ENCODE data around the gene SGCD. TPM values are rescaled to one million over a fixed set of nuclear protein-coding genes. Genes with fewer than 3 reads are reported as not detected.

The SGCD gene
- total RNA-seq, 1 experiment from 2014 or later: not detected

- ChIA-PET POLR2A (no interaction called here), CTCF (no interaction called here)
- Histone ChIP-seq H3K27ac (ENCODE audit: low read length) (no peak overlapping the region), H3K4me3 (ENCODE audit: low read depth in 2 of 2, low read length in 2 of 2) (no peak overlapping the region), H3K4me1 (ENCODE audit: control insufficient read depth, insufficient read depth, low read length) (no peaks in the 10 kb centered on the region), H3K27me3 (ENCODE audit: control insufficient read depth, insufficient read depth, low read length) (no peaks in the 10 kb centered on the region), H3K36me3 (ENCODE audit: control insufficient read depth, insufficient read depth, low read length) (no peaks in the 10 kb centered on the region), H3K9me3 (ENCODE audit: control insufficient read depth, insufficient read depth, low read depth, low read length) (no peaks in the 10 kb centered on the region)
- no peak for ATAC-seq
- TF ChIP-seq SIN3A (IDR thresholded peaks at IDR 0.05; ENCODE audit: borderline replicate concordance, insufficient read depth, low read depth, low read length): no peak
- TF ChIP-seq TCF7L2 (IDR thresholded peaks at IDR 0.05; ENCODE audit: low read depth, low read length): no peak
- no peak for TF ChIP-seq CTCF (IDR thresholded peaks at IDR 0.05)
- intact Hi-C loops (cut with micrococcal nuclease; ENCODE audit: unreplicated experiment) (no loop called here), in situ Hi-C loops (cut with HindIII; ENCODE audit: low pct_unique_long_range_greater_than_20kb, low sequenced_read_pairs) (no loop called here)
- BruUV-seq (replicated peaks): no TSS peak
- no peak for DNase-seq (ENCODE audit: low read depth, low spot score)
Measured at GRCh38 chr5:156376751-156377150, 49.8 kb downstream of the SGCD start.

- no peak for TF ChIP-seq SIN3A (IDR thresholded peaks at IDR 0.05; ENCODE audit: borderline replicate concordance, insufficient read depth, low read depth, low read length)
- no peak for TF ChIP-seq REST (IDR thresholded peaks at IDR 0.05; ENCODE audit: insufficient read depth in 1 of 2, low read depth in 2 of 2, low read length in 1 of 2)
- TF ChIP-seq TCF7L2 (IDR thresholded peaks at IDR 0.05; ENCODE audit: low read depth, low read length): no peak
- no peak for TF ChIP-seq POLR2AphosphoS5 (IDR thresholded peaks at IDR 0.05; ENCODE audit: low read depth, low read length)
- no peak for TF ChIP-seq CTCF (IDR thresholded peaks at IDR 0.05)
Measured at GRCh38 chr5:156378159-156378558, 51.2 kb downstream of the SGCD start.

More at GRCh38 chr5:156378159-156378558, 51.2 kb downstream of the SGCD start:
- ChIA-PET CTCF (no interaction called here), POLR2A (no interaction called here)
- no TSS peak for BruUV-seq (replicated peaks)
- Histone ChIP-seq H3K4me3 (ENCODE audit: low read depth in 2 of 2, low read length in 2 of 2) (no peak overlapping the region), H3K4me1 (ENCODE audit: control insufficient read depth, insufficient read depth, low read length) (no peaks in the 10 kb centered on the region), H3K36me3 (ENCODE audit: control insufficient read depth, insufficient read depth, low read length) (no peaks in the 10 kb centered on the region), H3K27me3 (ENCODE audit: control insufficient read depth, insufficient read depth, low read length) (no peaks in the 10 kb centered on the region), H3K9me3 (ENCODE audit: control insufficient read depth, insufficient read depth, low read depth, low read length) (no peaks in the 10 kb centered on the region), H3K27ac (ENCODE audit: low read length) (no peak overlapping the region)
- ATAC-seq (no peak), DNase-seq (ENCODE audit: low read depth, low spot score) (no peak)
- intact Hi-C loops (cut with micrococcal nuclease; ENCODE audit: unreplicated experiment): no loop called here
- in situ Hi-C loops (cut with HindIII; ENCODE audit: low pct_unique_long_range_greater_than_20kb, low sequenced_read_pairs): no loop called here

All from Panc1 (cell line).